GM23338 (cell line): ENCODE data around the gene SLC7A4. TPM values are rescaled to one million over a fixed set of nuclear protein-coding genes. Genes with fewer than 3 reads are reported as not detected.

Source experiments
- ATAC-seq: fragments of 200-7000 bp; cut with Tn5 transposase; 3 replicates; pipeline ENCODE4 v1.9.1; 2020
- DNase-seq: peaks from one replicate; pipeline ENCODE4 v3.0.0-alpha.2; 2015; ENCODE audit warnings: low spot score
- H2AFZ ChIP-seq: fragments of 200-600 bp; sonication (generic); 2 replicates; pipeline ENCODE4 v1.8.0; 2016; ENCODE audit warnings: antibody characterized with exemption, mild to moderate bottlenecking, moderate library complexity
- H3F3A ChIP-seq: fragments of 200-600 bp; sonication (generic); replicated peaks from 2 replicates; pipeline ENCODE4 v1.8.0; 2017; ENCODE audit warnings: antibody characterized with exemption, mixed run types, low read depth
- H3K27ac ChIP-seq: fragments of 200-600 bp; sonication (generic); 2 replicates; pipeline ENCODE4 v1.6.1; 2016; ENCODE audit warnings: low read depth
- H3K27me3 ChIP-seq: fragments of 200-600 bp; sonication (generic); 2 replicates; pipeline ENCODE4 v1.8.0; 2016; ENCODE audit warnings: mild to moderate bottlenecking, mixed run types, moderate library complexity; ENCODE audit not compliant: insufficient read depth
- H3K36me3 ChIP-seq: fragments of 200-600 bp; sonication (generic); 2 replicates; pipeline ENCODE4 v1.8.0; 2016; ENCODE audit warnings: mild to moderate bottlenecking; ENCODE audit not compliant: insufficient read depth
- H3K4me1 ChIP-seq: fragments of 200-600 bp; sonication (generic); 2 replicates; pipeline ENCODE4 v1.8.0; 2016; ENCODE audit warnings: mild to moderate bottlenecking, moderate library complexity; ENCODE audit not compliant: insufficient read depth
- H3K4me2 ChIP-seq: fragments of 200-600 bp; sonication (generic); 2 replicates; pipeline ENCODE4 v1.7.1; 2017; ENCODE audit warnings: mixed run types
- H3K4me3 ChIP-seq: fragments of 200-600 bp; sonication (generic); 2 replicates; pipeline ENCODE4 v1.6.1; 2016; ENCODE audit warnings: mixed run types
- H3K79me2 ChIP-seq: fragments of 200-600 bp; sonication (generic); replicated peaks from 2 replicates; pipeline ENCODE4 v1.8.0; 2017; ENCODE audit warnings: mild to moderate bottlenecking; ENCODE audit not compliant: insufficient read depth
- H3K9me2 ChIP-seq: fragments of 200-600 bp; sonication (generic); 2 replicates; pipeline ENCODE4 v1.8.0; 2017; ENCODE audit not compliant: insufficient read depth
- H4K20me1 ChIP-seq: fragments of 200-600 bp; sonication (generic); replicated peaks from 2 replicates; pipeline ENCODE4 v1.8.0; 2017; ENCODE audit warnings: mild to moderate bottlenecking; ENCODE audit not compliant: insufficient read depth
- H3K27ac Mint-ChIP-seq: 2 replicates; pipeline ENCODE4 v1.8.0; 2020; ENCODE audit warnings: inconsistent platforms, mild to moderate bottlenecking, moderate library complexity, mixed read lengths
- H3K27me3 Mint-ChIP-seq: 3 replicates; pipeline ENCODE4 v1.8.0; 2022; ENCODE audit warnings: low read depth, mild to moderate bottlenecking, moderate library complexity, mixed read lengths, inconsistent platforms; ENCODE audit not compliant: insufficient read depth, poor library complexity
- H3K36me3 Mint-ChIP-seq: 3 replicates; pipeline ENCODE4 v1.8.0; 2021; ENCODE audit warnings: low read depth, mild to moderate bottlenecking, inconsistent platforms, moderate library complexity, mixed read lengths
- H3K4me1 Mint-ChIP-seq: 3 replicates; pipeline ENCODE4 v1.8.0; 2020; ENCODE audit warnings: mild to moderate bottlenecking, inconsistent platforms, mixed read lengths
- H3K4me3 Mint-ChIP-seq: 3 replicates; pipeline ENCODE4 v1.8.0; 2021; ENCODE audit warnings: moderate library complexity, mild to moderate bottlenecking, inconsistent platforms, mixed read lengths
- H3K9me3 Mint-ChIP-seq: 3 replicates; pipeline ENCODE4 v1.8.0; 2020; ENCODE audit warnings: moderate library complexity, mild to moderate bottlenecking, inconsistent platforms, mixed read lengths
- CREB1 ChIP-seq: fragments of 250-450 bp; sonication (Bioruptor Pico); IDR thresholded peaks from 2 replicates; pipeline ENCODE4 v1.5.0; 2020; ENCODE audit warnings: low read depth, mild to moderate bottlenecking, moderate library complexity
- EZH2 ChIP-seq: fragments of 200-600 bp; sonication (generic); IDR thresholded peaks from one replicate; pipeline ENCODE4 v1.8.0; 2017; ENCODE audit warnings: antibody characterized with exemption, mild to moderate bottlenecking, low read depth; ENCODE audit not compliant: unreplicated experiment
- NANOG ChIP-seq: IDR thresholded peaks from 2 replicates; pipeline ENCODE4 v1.6.1; 2016; ENCODE audit warnings: antibody characterized with exemption, borderline replicate concordance
- POLR2AphosphoS5 ChIP-seq: IDR thresholded peaks from 2 replicates; pipeline ENCODE4 v1.6.1; 2016; ENCODE audit warnings: antibody characterized with exemption, low read depth
- STAT1 ChIP-seq: IDR thresholded peaks from one replicate; pipeline ENCODE4 v1.6.1; 2016; ENCODE audit warnings: antibody characterized with exemption; ENCODE audit not compliant: unreplicated experiment
- ZNF114 ChIP-seq: fragments of 250-450 bp; sonication (Bioruptor Pico); IDR thresholded peaks from 2 replicates; pipeline ENCODE4 v1.5.0; 2020; ENCODE audit warnings: mild to moderate bottlenecking, moderate library complexity
- ZNF331 ChIP-seq: fragments of 250-450 bp; sonication (Bioruptor Pico); IDR thresholded peaks from 2 replicates; pipeline ENCODE4 v1.5.0; 2020; ENCODE audit warnings: low read depth, mild to moderate bottlenecking, moderate library complexity
- polyA plus RNA-seq: library from polyadenylated mRNA; unstranded; fragments of >200 nt; fragmentation: Nextera tagmentation; extraction: Ambion mirVana; gene quantifications from 2 replicates; pipeline ENCODE4 v1.2.1, GENCODE V29; 2016
- total RNA-seq: library from RNA; depleted of rRNA; stranded (reverse); fragments of >200 nt; shearing (Covaris generic); gene quantifications from 2 replicates; pipeline ENCODE4 v1.2.3, GENCODE V29; 2014
- TF ChIP-seq, protein P1 (sequence below): IDR thresholded peaks from 2 replicates; pipeline ENCODE4 v1.6.1; 2016; ENCODE audit warnings: antibody characterized with exemption
- TF ChIP-seq, protein P2 (sequence below), 2 experiments: fragments of 200-600 bp in 1 of 2; sonication (generic) in 1 of 2; conservative IDR thresholded peaks; 2 replicates each; pipeline versions ENCODE4 v1.5.1 to v1.6.1; 2016 to 2017; ENCODE audit warnings: antibody characterized with exemption in 2 of 2, low read depth in 2 of 2, mild to moderate bottlenecking in 2 of 2, moderate library complexity in 1 of 2

The SLC7A4 gene
- total and polyA plus RNA-seq, 2 experiments from 2014 or later: 0.07 to 0.44 TPM

DNA sequence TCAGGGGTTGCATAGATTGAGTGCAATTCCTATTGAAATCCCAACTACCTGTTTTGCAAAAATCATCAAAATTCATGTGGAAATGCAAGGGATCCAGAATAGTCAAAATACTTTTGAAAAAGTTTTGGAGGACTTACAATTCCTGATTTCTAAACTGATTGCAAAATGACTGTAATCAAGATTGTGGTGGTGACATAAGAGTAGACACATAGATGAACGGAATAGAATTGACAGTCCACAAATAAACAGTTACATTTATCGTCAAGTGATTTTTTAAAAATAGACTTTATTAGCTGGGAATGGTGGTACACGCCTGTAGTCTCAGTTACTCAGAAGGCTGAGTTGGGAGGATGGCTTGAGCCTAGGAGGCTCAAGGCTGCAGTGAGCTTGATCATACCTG lies 2.6 kb upstream of the SLC7A4 start:
- H3K27me3 Mint-ChIP-seq: peaks cover 27% of the 10 kb centered on the region
- H3K36me3 Mint-ChIP-seq: no peaks in the 10 kb centered on the region
- no peak overlapping the region for H3K4me3 ChIP-seq
- no peaks in the 10 kb centered on the region; the same call in 2 of the 3 replicates for H3K4me1 Mint-ChIP-seq
- no peak overlapping the region for H3K4me3 Mint-ChIP-seq
- no peak overlapping the region for H3K4me2 ChIP-seq
- H3K27ac Mint-ChIP-seq: no peak overlapping the region
- peaks cover 3% of the 10 kb centered on the region; the same call in 1 of the 2 replicates for H3K4me1 ChIP-seq
- no peaks in the 10 kb centered on the region for H3F3A ChIP-seq
- H3K9me3 Mint-ChIP-seq: no peaks in the 10 kb centered on the region; the same call in 2 of the 3 replicates
- H3K79me2 ChIP-seq: no peaks in the 10 kb centered on the region
- no peaks in the 10 kb centered on the region for H3K9me2 ChIP-seq
- no peak for TF ChIP-seq STAT1
- TF ChIP-seq, protein P1, sequence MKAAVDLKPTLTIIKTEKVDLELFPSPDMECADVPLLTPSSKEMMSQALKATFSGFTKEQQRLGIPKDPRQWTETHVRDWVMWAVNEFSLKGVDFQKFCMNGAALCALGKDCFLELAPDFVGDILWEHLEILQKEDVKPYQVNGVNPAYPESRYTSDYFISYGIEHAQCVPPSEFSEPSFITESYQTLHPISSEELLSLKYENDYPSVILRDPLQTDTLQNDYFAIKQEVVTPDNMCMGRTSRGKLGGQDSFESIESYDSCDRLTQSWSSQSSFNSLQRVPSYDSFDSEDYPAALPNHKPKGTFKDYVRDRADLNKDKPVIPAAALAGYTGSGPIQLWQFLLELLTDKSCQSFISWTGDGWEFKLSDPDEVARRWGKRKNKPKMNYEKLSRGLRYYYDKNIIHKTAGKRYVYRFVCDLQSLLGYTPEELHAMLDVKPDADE: no peak
- H3K27ac ChIP-seq: no peak overlapping the region
- no peaks in the 10 kb centered on the region for H3K36me3 ChIP-seq
- DNase-seq: no peak
- no peak overlapping the region for H2AFZ ChIP-seq
- ATAC-seq: no peak
- no peaks in the 10 kb centered on the region for H4K20me1 ChIP-seq
- peaks cover 26% of the 10 kb centered on the region for H3K27me3 ChIP-seq

DNA sequence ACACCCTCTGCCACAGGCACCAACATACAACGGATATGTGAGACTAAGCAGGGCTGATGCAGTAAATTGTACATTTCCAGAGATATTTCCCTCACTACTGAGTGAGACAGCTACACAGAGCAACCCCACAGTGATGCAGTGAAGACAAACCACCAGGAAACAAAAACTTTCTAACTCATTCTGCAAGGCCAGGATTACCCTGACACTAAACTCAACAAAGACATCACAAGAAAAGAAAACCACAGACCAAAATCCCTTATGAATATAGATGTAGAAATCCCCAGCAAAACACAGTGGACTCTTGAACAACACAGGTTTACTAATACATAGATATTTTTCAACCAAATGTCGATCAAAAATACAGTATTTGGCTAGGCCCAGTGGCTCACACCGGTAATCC lies 1.5 kb upstream of the SLC7A4 start:
- Mint-ChIP-seq H3K27ac (no peak overlapping the region), H3K4me3 (no peak overlapping the region), H3K36me3 (no peaks in the 10 kb centered on the region), H3K4me1 (peaks cover 8% of the 10 kb centered on the region), H3K27me3 (peaks cover 34% of the 10 kb centered on the region), H3K9me3 (no peaks in the 10 kb centered on the region; the same call in 2 of the 3 replicates)
- H3K27me3 ChIP-seq: peaks cover 26% of the 10 kb centered on the region
- no peak overlapping the region for H3K4me3 ChIP-seq
- H3K4me2 ChIP-seq: no peak overlapping the region
- DNase-seq (no peak), ATAC-seq (no peak)
- H2AFZ ChIP-seq: no peak overlapping the region
- no peaks in the 10 kb centered on the region for H3K79me2 ChIP-seq
- H4K20me1 ChIP-seq: no peaks in the 10 kb centered on the region
- no peaks in the 10 kb centered on the region for H3K36me3 ChIP-seq
- H3K27ac ChIP-seq: no peak overlapping the region
- no peaks in the 10 kb centered on the region for H3F3A ChIP-seq
- TF ChIP-seq, protein P2, sequence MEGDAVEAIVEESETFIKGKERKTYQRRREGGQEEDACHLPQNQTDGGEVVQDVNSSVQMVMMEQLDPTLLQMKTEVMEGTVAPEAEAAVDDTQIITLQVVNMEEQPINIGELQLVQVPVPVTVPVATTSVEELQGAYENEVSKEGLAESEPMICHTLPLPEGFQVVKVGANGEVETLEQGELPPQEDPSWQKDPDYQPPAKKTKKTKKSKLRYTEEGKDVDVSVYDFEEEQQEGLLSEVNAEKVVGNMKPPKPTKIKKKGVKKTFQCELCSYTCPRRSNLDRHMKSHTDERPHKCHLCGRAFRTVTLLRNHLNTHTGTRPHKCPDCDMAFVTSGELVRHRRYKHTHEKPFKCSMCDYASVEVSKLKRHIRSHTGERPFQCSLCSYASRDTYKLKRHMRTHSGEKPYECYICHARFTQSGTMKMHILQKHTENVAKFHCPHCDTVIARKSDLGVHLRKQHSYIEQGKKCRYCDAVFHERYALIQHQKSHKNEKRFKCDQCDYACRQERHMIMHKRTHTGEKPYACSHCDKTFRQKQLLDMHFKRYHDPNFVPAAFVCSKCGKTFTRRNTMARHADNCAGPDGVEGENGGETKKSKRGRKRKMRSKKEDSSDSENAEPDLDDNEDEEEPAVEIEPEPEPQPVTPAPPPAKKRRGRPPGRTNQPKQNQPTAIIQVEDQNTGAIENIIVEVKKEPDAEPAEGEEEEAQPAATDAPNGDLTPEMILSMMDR (conservative IDR thresholded peaks at IDR 0.05; ENCODE audit: low read depth in 2 of 2): no peak
- TF ChIP-seq ZNF114 (CRISPR knock-in tag): no peak
- no peak for TF ChIP-seq CREB1
- TF ChIP-seq STAT1: no peak
- no peak for TF ChIP-seq ZNF331
- TF ChIP-seq POLR2AphosphoS5: no peak
- no peak for TF ChIP-seq NANOG
- no peak for TF ChIP-seq EZH2
- no peaks in the 10 kb centered on the region for H3K9me2 ChIP-seq
- H3K4me1 ChIP-seq: peaks cover 3% of the 10 kb centered on the region; the same call in 1 of the 2 replicates
